Thoracic aorta (tissue), 2 donors: ENCODE measurements around the gene RAI1. TPM values are rescaled to one million over a fixed set of nuclear protein-coding genes. Genes with fewer than 3 reads are reported as not detected.

Experiments
- ATAC-seq: fragments of 150-250 bp; one replicate; pipeline ENCODE4 v1.8.0; 2017; ENCODE audit warnings: low read depth; ENCODE audit not compliant: insufficient number of reproducible peaks, low FRiP score
- DNase-seq: peaks from one replicate; pipeline ENCODE4 v3.0.0-alpha.2; 2020; ENCODE audit warnings: low spot score
- H3K27ac ChIP-seq, 2 donors: fragments of 200-600 bp; sonication (generic); 1 replicate in 1 of 2; 2 replicates in 1 of 2; pipeline ENCODE4 v1.5.1; 2016; ENCODE audit warnings: mild to moderate bottlenecking in 2 of 2, moderate library complexity in 2 of 2
- H3K27me3 ChIP-seq: fragments of 200-600 bp; sonication (generic); replicated peaks from 2 replicates; pipeline ENCODE4 v1.6.0; 2016; ENCODE audit warnings: mild to moderate bottlenecking; ENCODE audit not compliant: insufficient read depth
- H3K36me3 ChIP-seq: fragments of 200-600 bp; sonication (generic); one replicate; pipeline ENCODE4 v1.5.1; 2016
- H3K4me1 ChIP-seq, 2 donors: fragments of 200-600 bp; sonication (generic); 1 replicate in 1 of 2; 2 replicates in 1 of 2; pipeline versions ENCODE4 v1.5.1 to v1.6.0; 2016; ENCODE audit warnings: low read depth in 2 of 2, mild to moderate bottlenecking in 1 of 2; ENCODE audit not compliant: control insufficient read depth in 1 of 2
- H3K4me3 ChIP-seq: fragments of 200-600 bp; sonication (generic); 2 replicates; pipeline ENCODE4 v1.5.1; 2016; ENCODE audit warnings: mild to moderate bottlenecking
- H3K9me3 ChIP-seq: fragments of 200-600 bp; sonication (generic); 2 replicates; pipeline ENCODE4 v1.5.1; 2016
- total RNA-seq, 2 donors: library from RNA; depleted of rRNA; stranded (reverse); fragments of >200 nt; gene quantifications; one replicate each; pipeline versions ENCODE4 v1.1.0 to v1.2.3, GENCODE V29; 2016
- TF ChIP-seq, protein P1 (sequence below): fragments of 200-600 bp; sonication (generic); IDR thresholded peaks from one replicate; pipeline ENCODE4 v1.5.1; 2019; ENCODE audit warnings: antibody characterized with exemption

Gene RAI1
- total RNA-seq, 2 donors from 2014 or later = 21.0 to 31.5 TPM

- H3K36me3 ChIP-seq = no peaks in the 10 kb centered on the region
- no peak for ATAC-seq
- H3K9me3 ChIP-seq = no peaks in the 10 kb centered on the region
- H3K4me3 ChIP-seq = no peak overlapping the region
- H3K27ac ChIP-seq = no peak overlapping the region
- no peaks in the 10 kb centered on the region for H3K27me3 ChIP-seq
- peaks cover 8 to 9% of the 10 kb centered on the region in 2 donors for H3K4me1 ChIP-seq
- no peak for DNase-seq
- TF ChIP-seq, protein P1, sequence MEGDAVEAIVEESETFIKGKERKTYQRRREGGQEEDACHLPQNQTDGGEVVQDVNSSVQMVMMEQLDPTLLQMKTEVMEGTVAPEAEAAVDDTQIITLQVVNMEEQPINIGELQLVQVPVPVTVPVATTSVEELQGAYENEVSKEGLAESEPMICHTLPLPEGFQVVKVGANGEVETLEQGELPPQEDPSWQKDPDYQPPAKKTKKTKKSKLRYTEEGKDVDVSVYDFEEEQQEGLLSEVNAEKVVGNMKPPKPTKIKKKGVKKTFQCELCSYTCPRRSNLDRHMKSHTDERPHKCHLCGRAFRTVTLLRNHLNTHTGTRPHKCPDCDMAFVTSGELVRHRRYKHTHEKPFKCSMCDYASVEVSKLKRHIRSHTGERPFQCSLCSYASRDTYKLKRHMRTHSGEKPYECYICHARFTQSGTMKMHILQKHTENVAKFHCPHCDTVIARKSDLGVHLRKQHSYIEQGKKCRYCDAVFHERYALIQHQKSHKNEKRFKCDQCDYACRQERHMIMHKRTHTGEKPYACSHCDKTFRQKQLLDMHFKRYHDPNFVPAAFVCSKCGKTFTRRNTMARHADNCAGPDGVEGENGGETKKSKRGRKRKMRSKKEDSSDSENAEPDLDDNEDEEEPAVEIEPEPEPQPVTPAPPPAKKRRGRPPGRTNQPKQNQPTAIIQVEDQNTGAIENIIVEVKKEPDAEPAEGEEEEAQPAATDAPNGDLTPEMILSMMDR = no peak
Measured at GRCh38 chr17:17679243-17679642, 2.0 kb upstream of the RAI1 start.

- no peaks in the 10 kb centered on the region for H3K9me3 ChIP-seq
- no peaks in the 10 kb centered on the region for H3K27me3 ChIP-seq
- peaks cover 8 to 11% of the 10 kb centered on the region in 2 donors for H3K4me1 ChIP-seq
- H3K4me3 ChIP-seq = no peak overlapping the region
- H3K36me3 ChIP-seq = no peaks in the 10 kb centered on the region
- no peak for ATAC-seq
- TF ChIP-seq, protein P1 = no peak
- no peak for DNase-seq
- no peak overlapping the region for H3K27ac ChIP-seq
Measured at GRCh38 chr17:17679748-17680147, 1.5 kb upstream of the RAI1 start.

DNA sequence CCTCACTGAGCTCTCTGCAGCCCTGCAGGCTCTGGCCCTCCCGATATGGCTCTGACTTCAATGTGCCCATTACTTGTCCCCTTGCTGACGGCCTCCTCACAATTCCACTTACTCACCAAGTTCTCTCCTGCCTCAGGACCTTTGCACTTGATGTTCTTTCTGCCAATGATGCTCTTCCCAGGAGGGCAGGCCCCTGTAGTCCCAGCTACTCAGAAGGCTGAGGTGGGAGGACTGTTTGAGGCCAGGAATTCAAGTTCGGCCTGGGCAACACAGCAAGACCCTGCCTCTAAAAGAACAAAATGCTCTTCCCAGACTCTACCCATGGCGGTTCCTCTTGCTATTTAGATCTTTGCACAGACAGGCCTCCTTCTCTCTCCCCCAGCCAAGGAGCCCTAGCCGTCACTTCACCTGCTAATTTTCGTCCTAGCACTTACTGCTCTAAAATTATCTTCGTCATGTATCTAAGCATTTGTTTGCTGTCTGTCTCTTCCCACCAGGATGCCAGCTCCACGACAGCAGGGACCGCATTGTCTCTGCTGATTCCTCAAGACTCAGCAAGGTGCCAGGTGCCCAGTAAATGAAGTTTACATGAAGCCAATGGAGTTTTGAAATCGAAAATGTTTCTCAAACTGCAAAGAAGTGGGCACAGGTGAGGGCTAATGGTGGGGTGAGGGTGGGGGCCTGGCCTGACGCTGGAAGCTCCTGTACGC lies 626 bp upstream of the RAI1 start:
- H3K4me1 ChIP-seq = peaks cover 8 to 20% of the 10 kb centered on the region in 2 donors
- TF ChIP-seq, protein P1 = no peak
- DNase-seq (no peak), ATAC-seq (no peak)
- H3K27ac ChIP-seq = no peak overlapping the region
- H3K36me3 ChIP-seq = no peaks in the 10 kb centered on the region
- H3K4me3 ChIP-seq = peak overlapping the region; percentile 91
- no peaks in the 10 kb centered on the region for H3K27me3 ChIP-seq
- no peaks in the 10 kb centered on the region for H3K9me3 ChIP-seq

DNA sequence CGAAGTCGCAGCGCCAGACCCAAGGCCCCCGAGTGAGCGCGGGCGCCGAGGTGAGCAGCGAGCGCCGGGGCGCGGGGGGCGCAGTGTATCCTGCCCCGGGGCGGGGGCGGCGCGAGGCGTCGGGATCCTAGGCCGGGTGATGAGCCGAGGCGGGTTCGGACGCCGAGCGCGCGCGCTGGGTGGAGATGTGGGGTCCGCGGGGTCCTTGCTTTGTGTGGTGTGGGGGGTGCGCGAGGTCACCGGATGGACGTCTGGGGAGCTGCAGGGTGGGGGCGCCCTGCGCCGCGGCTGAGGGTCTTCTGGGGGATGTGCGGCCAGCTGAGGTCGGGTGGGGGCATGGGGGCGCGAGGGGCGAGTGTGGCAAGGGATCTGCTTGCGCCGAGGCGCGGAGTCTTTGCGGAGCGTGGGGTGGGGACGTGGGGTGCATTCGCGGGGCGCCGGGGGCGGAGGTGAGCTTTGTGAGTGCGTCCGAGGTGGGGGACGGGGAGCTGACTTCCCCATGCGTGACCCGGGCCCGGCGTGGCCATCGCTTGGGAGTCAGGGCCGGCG lies 560 bp downstream of the RAI1 start:
- Histone ChIP-seq H3K4me1 (peaks cover 8 to 23% of the 10 kb centered on the region in 2 donors), H3K4me3 (peak overlapping the region; percentile 91), H3K9me3 (no peaks in the 10 kb centered on the region), H3K27me3 (no peaks in the 10 kb centered on the region), H3K36me3 (no peaks in the 10 kb centered on the region), H3K27ac (peak overlapping the region; percentile 87 to 89)
- TF ChIP-seq, protein P1 = no peak
- ATAC-seq = no peak
- no peak for DNase-seq

DNA sequence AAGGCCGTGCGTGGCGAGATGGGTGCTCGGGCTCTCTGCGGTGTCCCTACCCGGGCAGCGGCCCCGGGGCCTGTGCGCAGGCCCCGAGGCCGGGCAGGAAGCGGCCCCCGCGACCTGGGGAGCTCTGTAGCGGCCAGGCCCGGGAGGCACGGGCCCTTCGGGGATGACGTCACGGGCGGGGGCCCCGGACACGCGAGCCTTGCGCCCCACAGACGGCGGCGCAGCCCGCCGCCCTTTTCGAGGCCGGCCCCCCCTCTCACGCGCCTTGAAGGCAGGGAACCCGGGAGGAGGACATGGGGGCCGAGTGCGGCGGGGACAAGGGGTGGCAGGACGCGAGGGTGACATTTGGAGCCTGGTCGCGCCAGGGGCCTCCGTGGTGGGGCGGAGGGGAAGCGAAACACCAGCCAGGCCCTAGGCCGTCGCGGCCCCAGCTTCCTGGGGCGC lies 1.1 kb downstream of the RAI1 start:
- DNase-seq (no peak), ATAC-seq (no peak)
- Histone ChIP-seq H3K4me1 (peaks cover 8 to 23% of the 10 kb centered on the region in 2 donors), H3K9me3 (no peaks in the 10 kb centered on the region), H3K27ac (peak overlapping the region; percentile 87 to 89), H3K36me3 (no peaks in the 10 kb centered on the region), H3K27me3 (no peaks in the 10 kb centered on the region), H3K4me3 (peak overlapping the region; percentile 91)
- TF ChIP-seq, protein P1 = no peak
